HG03469 (cell line): ENCODE results near the gene RBCK1.

Source experiments
- ATAC-seq: cut with Tn5 transposase; IDR thresholded peaks from one replicate; pipeline ENCODE4 v1.9.1; 2021; ENCODE audit warnings: mild to moderate bottlenecking, moderate library complexity, moderate number of reproducible peaks; ENCODE audit not compliant: unreplicated experiment

The RBCK1 gene

DNA sequence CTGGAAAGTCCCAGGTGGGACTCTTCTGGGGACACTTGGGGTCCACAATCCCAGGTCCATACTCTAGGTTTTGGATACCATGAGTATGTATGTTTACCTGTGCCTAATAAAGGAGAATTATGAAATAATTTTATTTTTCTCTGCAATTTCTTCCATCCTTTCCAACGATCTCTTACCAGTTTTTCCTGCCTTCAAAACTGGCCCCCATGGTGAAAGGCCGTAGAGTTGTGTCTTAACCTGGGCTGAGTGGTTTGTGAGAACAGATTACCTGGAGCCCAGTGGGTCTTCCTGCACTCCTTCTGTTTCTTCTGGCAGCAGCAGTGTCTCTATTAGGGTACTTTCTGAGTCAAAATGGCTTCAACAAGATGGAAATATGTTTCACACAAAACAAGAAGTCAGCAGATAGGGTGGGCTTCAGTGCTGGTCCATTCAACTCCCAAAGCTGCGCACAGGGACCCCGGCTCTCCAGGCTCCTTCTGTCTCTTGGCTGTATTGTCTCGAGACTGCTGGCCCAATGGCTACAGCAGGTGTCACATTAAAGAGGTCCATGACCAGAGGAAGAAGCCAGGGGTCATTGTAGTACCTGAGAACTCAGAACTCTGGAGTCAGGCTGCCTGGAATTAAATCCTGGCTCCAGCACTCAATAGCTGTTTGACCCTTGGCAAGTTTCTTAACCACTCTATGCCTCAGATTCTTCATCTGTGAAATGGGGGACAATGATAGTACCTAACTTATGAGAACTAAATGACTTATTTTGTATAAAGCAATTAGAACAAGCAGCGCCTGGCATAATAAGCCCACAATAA is 10.5 kb upstream of the RBCK1 start:
- ATAC-seq = no peak

DNA sequence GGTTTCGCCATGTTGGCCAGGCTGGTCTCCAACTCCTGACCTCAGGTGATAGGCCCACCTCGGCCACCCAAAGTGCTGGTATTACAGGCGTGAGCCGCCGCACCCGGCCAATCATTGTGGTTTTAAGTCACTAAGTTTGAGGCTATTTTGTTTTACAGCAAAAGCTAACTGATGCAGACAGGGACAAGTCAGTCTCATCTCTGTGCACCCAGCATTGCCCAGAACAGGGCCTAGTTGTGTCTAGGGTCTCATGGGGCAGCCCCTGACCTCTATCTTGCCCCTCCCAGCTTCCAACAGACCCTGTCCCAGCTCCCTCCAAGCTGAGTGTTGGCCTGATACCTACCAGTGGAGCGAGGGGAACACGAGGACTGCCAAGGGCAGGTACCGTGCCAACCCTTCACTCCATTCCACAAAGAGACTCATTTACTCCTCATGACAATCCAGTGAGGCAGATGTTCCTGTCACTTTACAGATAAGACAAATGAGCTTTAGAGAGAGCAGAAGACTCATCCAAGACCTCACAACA is 8.9 kb upstream of the RBCK1 start:
- no peak for ATAC-seq

DNA sequence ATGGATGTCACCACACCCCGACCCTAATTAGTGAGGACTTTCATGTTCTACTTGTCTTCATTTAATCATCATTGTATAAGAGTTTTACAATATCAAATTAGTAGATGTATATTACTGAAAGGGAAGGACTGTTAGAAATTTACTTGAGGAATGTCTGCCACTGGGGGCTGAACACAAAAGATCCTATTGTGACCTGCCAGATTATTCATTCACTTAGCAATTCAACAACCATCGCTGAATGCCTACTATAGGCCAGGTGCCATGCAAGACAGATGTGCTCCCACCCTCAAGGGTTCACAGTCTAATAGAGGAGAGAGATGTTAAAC is 8.0 kb upstream of the RBCK1 start:
- ATAC-seq = no peak

DNA sequence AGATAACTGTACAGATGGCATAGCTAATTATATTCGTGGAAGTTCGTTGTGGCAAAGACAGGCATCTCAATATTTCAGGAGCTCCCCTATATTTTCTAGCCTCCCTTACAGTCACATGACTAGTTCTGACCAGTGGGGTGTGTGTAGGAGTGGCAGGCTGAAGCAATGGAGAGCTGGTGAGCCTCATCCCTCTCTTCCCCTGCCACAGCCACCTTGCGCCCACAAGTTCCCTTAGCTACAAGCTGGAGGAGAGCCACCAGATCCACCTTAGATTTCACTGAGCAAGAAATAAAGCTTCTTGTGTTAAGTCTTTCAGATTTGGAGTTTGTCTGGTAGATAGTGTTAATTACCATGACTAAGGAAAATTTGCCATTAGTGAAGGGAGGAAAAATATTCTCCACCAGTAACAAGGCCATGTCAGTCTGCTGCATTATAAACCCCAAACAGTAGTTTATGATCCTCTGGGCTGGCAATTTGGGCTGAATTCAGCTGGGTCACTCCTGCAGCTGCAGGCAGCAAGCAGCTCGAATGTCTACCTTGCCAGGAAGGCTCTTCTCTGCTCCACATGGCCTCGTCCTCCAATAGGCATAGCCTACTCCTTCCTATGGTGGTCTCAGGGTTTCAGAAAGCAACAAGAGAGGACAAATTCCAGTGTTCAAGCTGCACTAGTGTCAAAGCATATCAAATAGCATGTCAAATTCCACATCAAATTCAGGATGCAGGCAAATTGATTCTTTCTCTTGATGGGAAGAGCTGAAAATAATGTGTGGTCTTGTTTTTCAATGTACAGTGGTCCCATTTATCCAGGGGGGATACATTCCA is 7.4 kb upstream of the RBCK1 start:
- no peak for ATAC-seq

DNA sequence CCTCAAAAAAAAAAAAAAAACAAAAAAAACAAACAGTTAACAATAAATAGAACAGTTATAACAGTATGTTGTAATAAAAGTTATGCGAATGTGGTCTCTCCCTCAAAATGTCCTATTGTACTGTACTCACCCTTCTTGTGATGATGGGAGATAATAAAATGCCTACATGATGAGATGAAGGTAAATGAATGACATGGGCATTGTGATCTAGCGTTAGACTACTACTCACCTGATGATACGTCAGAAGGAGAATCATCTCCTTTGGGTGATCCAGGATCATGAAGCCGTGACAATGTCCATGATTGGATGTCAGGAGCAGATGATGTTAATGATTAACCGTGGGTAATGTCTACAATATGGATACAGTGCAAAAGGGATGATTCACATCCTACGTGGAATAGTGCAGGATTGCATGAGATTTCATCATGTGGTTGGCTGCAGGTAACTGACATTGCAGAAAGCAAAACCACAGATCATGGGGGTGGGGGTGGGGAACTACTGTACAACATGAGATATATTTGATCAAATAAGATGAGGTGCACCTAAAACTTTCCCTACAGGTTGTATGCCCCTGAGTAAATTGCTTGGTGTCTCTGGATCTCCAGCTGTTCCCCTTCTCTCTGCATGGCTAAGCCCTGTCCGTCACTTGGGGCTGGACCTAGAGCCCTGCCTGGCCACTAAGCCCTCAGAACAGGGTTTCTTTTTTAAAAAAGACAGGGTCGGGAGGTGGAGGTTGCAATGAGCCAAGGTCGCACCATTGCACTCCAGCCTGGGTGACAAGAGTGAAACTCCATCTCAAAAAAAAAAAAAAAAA is 6.2 kb upstream of the RBCK1 start:
- no peak for ATAC-seq

DNA sequence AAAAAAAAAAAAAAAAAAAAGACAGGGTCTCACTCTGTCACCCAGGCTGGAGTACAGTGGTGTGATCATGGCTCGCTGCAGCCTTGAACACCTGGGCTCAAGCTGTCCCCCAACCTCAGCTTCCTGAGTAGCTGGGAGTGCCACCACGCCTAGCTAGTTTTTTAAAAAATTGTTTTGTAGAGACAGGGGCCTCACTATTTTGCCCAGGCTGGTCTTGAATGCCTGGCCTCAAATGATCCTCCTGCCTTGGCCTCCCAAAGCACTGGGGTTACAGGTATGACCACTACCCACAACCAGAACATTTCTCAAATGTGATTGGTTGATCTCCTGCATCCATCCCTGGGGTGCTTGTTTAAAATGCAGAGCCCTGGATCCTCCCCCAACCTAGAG is 5.6 kb upstream of the RBCK1 start:
- ATAC-seq = no peak

DNA sequence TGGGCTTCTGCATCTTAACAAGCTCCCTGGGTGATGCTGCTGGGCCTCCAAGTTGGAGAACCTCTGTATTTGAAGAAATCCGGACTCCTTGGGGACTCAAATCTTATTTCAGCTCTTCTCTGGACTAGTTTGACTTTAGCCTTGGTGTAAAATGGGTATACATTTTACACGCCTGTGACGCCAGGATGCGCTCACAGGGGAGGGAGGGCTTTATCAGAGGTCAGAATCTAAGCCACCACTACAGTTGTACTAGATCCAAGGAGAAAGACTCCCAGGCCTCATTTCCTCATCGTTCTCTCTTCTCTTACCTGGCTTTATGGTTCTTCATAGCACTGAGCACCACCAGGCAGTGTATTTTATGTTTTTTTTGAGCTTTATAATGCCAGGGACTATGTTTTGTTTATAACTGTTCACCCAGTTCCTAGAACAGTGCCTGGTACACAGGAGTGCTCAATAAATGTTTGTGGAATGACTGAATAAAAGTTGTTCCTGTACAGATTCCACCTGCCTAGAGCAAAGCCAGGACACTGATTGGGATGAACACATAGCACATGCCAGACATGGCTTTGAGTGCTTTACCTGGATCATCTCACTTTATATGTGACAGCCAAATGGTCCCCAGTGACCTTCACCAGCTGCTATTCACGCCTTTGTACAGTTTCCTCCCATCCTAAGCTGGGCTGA is 5.1 kb upstream of the RBCK1 start:
- no peak for ATAC-seq

DNA sequence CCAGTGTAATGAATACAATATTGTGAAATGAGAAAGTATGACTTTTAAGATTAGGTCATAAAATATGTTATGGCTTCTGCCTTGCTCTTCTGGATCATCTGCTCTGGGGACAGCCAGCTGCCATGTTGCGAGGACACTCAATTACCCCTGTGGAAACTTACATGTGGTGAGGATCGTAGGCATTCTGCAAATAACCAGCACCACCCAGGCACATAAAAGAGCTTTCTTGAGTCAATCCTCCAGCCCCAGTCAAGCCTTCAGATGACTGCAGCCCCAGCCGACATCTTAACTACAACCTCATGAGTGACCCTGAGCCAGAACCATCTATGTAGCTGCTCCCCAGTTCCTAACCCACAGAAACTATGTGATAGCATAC is 4.5 kb upstream of the RBCK1 start:
- no peak for ATAC-seq

DNA sequence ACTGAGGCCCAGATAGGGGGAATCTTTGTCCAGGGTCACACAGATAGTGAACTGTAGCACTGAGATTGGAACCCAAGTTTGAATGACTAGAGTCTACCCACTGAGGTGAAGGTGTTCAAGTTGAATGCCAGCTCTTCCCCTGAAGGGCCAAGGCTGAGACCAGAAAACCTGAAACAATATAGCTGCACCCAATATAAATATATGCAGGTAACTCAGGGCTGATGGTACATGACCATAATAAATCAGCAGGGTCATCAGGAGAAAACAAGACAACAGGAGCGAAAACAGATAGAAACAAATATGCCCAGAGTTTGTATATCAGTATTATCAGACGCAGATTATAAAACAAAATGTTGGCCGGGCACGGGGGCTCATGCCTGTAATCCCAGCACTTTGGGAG is 4.0 kb upstream of the RBCK1 start:
- ATAC-seq = no peak

DNA sequence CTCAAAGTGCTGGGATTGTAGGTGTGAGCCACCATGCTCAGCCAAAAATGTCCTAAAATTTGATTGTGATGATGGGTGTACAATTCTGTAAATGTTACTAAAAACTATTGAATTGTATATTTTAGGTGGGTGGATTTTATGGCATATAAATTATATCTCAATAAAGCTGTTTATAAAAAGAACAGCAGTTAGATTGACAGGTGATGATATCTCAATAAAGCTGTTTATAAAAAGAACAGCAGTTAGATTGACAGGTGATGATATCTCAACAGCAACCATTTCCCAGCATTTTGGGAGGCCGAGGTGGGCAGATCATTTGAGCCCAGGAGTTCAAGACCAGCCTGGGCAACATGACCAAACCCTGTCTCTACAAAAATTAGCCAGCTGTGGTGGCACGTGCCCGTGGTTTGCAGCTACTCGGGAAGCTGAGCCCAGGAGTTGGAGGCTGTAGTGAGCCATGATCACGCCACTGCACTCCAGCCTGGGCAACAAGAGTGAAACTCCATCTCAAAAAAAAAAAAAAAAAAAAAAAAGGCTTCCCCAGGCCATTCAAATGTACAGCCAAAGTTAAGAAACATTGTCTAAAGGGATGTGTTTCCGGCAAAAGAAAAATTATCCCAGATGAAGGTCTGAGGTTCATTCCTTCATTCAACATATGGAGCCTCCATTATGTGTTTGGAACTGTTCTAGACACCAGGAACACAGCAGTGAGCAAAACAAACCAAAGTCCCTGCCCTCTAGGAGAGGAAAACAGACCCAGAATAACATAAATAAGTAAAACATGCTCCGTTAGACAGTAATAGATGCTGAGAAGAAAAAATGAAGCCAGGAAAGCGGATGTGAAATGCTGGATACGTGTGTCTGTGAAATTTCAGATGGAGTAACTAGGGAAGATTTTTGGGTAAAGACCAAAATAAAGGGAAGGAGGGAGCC is 1.6 kb upstream of the RBCK1 start:
- ATAC-seq = no peak

DNA sequence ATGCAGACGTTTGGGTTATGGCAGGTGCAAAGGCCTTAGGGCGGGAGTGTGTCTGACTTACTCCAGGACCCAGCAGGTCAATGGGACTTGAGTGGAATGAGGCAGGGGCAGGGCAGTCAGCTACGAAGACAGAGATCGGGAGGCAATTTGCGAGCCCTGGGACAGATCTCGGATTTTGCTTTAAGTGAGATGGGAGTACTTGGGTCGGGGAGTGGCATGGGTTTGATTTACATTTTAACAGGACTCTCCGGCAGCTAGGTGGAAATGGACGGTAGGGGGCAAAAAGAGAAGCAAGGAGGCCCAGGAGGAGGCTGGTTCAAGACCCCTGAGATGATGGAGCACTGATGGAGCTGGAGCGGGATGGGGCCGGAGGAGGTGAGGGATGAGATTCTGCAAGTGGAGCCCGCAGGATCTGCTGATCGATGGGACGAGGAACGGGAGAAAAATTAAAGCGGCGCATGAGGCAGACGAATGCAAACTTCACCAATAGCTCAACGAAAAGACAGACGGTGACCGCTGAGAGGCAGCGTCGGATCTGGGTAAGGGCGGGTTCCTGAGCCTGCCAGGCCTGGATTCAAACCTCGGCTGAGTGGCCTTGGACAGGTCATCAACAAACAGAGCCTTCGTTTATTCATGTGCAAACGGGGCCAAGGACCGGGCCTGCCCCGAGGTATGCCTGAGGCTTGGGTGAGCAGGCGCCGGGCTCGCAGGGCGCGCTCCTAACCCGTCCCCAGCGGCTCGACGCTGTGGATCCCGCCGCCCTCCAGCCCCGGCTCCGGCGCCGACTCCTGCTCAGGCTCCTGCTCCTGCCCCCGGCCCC is 756 bp upstream of the RBCK1 start:
- ATAC-seq = peak; percentile 42

DNA sequence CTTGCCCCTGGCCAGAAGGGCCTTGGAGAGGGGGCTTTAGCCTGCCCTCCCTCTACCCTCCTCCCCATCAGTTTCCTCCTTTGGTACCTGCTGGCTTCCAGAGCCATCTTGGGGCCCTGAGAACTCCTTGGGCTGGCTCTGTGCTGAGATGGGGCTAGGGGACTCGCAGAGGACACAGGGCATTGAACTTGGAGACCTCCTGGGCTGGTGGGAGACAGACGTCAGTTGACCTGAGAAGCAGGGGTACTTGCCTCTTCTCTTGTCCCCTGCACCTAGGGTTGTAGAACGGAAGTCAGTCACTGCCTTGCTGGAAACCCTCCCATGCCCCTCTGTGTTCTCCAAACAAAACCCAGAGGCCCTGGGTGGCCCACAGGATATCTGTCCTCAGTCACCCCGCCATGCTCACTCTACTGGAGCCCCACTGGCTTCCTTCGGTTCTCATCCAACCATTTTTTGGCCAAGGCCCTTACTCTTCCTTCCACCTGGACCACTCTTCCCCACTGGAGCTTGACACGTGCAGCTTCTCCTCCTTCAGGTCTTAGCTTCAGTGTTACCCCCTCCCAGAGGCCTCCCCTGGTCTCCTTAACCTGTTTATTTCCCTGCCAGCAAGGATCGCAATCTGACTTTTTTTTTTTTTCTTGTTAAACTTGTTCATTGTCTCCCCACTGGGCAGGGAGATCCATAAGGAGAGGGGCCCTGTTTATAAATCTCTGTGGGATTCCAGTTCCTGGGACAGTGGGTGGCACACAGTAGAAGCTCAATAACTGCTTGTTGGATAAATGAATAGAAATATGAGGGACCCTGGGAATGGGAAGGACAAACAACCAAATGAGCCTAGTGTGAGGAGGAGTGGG is 971 bp downstream of the RBCK1 start:
- peak; percentile 2 for ATAC-seq

DNA sequence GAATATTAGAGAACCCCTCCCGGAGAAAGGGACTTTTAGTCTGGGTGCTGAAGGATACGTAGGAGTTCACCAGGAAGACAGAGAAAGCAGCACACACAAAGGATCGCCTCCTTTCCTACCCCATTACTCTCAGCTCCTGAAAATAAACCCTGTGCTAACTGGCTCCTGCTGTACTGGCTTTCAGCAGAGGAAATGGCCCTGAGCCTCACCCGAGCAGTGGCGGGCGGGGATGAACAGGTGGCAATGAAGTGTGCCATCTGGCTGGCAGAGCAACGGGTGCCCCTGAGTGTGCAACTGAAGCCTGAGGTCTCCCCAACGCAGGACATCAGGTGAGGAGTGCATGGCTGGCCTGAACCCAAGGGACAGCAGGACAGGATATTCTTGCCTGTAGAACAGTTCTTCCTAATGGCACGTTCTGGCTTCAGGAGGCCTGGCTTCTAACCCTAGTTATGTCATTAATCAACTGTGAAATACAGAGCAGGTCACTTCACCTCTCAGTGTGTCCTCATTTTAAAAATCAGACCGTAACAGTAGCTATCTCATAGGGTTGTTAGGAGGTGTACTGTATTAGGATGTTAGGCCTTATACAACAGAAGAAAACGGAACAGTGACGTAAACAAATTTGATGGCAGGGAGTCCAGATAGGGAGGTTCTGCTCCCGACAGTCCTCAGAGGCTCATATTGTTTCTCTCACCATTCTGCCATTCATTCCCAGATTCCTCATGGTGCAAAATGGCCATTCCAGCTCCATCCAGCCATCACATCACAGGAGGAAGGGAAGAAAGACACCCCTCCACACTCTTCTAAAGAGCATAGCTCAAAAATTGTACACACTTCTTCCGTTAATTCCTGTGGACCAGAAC is 1.8 kb downstream of the RBCK1 start:
- no peak for ATAC-seq

DNA sequence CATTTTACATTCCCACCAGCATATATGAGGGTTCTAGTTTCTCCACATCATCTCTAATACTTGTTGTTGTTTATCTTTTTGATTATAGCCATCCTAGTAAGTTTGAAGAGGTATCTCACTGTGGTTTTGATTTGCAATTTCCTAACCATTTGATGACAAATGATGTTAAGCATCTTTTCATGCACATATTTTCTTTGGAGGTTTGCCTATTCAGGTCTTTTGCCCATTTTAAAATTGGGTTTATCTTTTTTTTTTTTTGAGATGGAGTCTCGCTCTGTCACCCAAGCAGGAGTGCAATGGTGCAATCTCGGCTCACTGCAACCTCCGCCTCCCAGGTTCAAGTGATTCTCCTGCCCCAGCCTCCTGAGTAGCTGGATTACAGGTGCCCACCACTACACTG is 4.0 kb downstream of the RBCK1 start:
- ATAC-seq = no peak

DNA sequence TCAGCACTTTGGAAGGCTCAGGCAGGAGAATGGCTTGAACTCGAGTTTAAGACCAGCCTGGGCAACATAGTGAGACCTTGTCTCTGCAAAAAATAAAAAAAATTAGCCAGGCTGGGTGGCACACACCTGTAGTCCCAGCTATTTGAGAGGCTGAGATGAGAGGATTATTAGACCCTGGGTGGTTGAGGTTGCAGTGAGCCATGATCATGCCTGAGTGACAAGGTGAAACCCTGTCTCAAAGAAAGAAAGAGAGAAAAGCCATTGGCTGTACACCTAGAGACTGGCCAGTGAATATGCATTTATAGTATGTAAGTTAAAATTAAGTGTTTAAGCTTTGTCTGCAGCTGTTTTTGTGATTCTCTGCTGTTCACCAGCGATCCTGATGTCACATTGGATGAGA is 6.1 kb downstream of the RBCK1 start:
- no peak for ATAC-seq

DNA sequence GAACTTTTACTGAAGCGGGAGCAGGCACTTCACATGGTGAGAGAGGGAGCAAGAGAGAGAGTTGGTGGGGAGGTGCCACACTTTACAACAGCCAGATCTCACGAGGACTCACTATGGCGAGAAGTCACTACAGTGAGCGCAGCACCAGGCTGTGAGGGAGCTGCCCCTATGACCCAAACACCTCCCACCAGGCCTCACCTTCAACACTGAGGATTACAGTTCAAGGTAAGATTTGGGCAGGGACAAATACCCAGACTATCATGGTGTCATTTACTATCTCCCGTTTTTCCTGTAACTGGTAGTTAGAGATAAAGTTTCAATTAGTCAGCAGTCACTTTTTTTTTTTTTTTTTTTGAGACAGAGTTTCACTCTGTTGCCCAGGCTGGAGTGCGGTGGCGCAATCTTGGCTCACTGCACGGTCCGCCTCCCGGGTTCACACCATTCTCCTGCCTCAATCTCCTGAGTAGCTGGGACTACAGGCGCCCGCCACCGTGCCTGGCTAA is 7.8 kb downstream of the RBCK1 start:
- no peak for ATAC-seq
